ENCODE results near the gene ARMC8. TPM values are rescaled to one million over a fixed set of nuclear protein-coding genes. Genes with fewer than 3 reads are reported as not detected.

The ARMC8 gene
- polyA plus RNA-seq, 12 donors: 34.2 to 52.7 (median 44.5) TPM; not detected in 1

DNA sequence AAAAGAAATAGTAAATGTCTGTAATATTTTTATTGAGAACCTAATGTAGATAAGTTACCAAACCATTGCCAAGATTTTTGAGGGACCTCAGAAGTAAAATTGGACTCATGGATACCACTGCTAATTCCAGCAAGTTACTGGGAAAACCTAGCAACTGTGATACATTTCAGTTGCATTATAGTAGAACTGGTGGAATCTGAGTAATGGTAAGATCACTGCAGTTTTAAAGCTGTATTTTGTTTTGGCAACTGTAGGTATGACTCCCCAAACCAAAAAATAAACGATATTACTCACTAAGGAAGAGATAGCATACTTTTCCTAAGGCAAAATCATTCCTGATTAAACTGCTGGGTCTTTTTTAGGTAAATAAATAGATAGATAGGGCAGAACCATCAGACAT lies 54.0 kb downstream of the ARMC8 start:
- DNase-seq: no peak

- DNase-seq: no peak
Observed at GRCh38 chr3:138241676-138242075, 54.6 kb downstream of the ARMC8 start.

- DNase-seq: no peak
Observed at GRCh38 chr3:138242466-138242865, 55.4 kb downstream of the ARMC8 start.

- no peak for DNase-seq
Observed at GRCh38 chr3:138245026-138245425, 57.9 kb downstream of the ARMC8 start.

- DNase-seq: no peak
Observed at GRCh38 chr3:138249636-138250035, 62.5 kb downstream of the ARMC8 start.

GRCh38 chr3:138253609-138254008 lies 66.5 kb downstream of the ARMC8 start:
- DNase-seq: no peak

GRCh38 chr3:138254216-138254615 lies 67.1 kb downstream of the ARMC8 start:
- DNase-seq: no peak

DNA sequence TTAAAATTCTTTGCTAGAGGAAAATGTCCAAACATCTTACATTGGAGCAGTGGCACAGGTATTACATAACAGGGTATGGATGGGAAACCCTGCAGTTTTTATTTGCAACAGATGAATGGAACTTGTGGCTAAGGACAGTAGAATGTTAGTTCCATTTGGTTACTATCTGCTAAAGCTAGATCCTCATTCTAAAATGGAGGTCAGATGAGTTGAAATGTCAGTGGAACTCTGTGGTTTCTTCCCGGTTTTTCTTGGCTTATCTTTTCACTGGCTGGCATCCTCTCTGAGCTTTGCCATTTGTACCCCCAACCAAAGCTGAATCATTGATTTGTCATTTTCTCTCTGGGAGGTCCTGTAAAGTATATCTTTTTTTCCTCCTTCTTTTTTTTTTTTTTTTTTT lies 68.9 kb downstream of the ARMC8 start:
- no peak for DNase-seq

- DNase-seq: no peak
Observed at GRCh38 chr3:138257986-138258385, 70.9 kb downstream of the ARMC8 start.

- no peak for DNase-seq
Observed at GRCh38 chr3:138259126-138259525, 72.0 kb downstream of the ARMC8 start.

GRCh38 chr3:138260611-138261010 lies 73.5 kb downstream of the ARMC8 start:
- DNase-seq: no peak

GRCh38 chr3:138263104-138263503 lies 76.0 kb downstream of the ARMC8 start:
- no peak for DNase-seq

- DNase-seq: no peak
Observed at GRCh38 chr3:138265745-138266144, 78.6 kb downstream of the ARMC8 start.

DNA sequence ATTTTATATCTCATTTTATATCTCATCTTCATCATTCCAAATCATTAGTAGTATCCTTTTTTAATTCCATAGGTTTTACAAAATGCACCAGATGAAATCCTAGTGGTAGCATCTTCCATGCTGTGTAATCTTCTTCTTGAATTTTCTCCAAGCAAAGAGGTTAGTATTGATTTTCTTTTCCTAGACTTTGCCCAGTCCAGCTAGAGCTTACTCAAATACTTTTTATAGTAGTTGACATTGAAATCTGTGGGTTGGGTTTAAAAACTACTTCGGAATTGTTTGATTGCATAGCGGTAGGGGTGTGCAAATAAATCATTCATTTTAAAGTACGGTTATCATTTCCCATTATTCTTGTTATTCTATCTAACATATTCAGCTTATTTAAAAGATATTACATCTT lies 80.0 kb downstream of the ARMC8 start:
- DNase-seq: no peak

GRCh38 chr3:138270245-138270644 lies 83.1 kb downstream of the ARMC8 start:
- DNase-seq: no peak

- DNase-seq: no peak
Observed at GRCh38 chr3:138271189-138271794, 84.2 kb downstream of the ARMC8 start.

DNA sequence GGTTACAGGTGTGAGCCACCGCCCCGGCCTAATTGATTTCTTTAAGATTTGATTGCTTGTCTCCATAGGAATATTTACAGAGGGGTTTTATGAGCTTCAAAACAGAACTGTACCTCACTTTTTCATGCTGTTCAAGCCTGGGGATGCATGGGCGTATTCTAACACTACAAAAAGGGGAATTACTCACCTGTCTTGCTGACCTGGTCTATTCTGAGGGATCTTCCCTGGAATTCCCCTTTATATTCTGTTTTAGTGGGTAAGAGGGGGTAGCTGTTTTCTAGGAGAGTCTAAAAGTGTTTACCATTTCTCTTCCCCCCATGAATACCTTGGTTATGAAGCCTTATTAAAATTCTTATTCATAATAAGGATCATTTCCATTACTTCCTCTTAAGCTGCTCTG lies 94.5 kb downstream of the ARMC8 start:
- no peak for DNase-seq

DNA sequence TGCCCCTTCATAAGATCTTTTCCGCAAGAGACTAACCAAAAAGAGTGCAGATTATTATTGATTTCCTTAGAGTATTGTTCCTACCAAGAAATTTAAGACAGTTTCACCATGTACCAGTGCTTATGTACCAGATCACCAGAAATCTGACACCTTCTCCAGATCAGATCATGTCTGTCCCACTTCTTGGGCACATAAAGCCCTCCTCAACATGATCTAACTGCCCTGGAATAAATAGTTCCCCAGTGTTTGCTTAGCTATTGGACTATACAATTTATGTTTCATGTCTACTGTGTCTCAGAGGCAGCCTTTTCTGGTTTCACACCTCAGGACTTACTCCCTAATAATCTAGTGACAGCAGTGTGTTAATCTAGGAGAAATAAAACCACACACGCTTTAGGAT lies 95.7 kb downstream of the ARMC8 start:
- no peak for DNase-seq

DNA sequence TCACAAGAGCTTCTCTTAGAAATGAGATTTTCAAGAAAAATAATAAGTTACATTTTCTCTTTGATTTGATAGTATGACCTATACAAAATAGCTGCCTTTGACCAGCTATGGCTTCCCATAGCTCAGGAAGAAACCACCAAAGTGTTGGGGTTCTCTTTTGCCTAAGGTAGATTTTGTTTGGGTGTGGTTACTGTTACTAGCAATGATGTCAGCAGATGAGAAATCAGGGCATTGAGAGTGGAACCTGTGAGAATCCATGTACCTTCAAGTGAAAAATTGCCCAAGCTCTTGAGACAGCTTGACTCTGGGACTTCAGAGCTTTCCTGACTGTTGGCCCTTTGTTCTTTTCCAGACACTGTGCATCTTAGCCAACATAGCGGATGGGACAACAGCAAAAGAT lies 97.0 kb downstream of the ARMC8 start:
- no peak for DNase-seq

GRCh38 chr3:138284957-138285477 lies 97.9 kb downstream of the ARMC8 start:
- DNase-seq: no peak

DNA sequence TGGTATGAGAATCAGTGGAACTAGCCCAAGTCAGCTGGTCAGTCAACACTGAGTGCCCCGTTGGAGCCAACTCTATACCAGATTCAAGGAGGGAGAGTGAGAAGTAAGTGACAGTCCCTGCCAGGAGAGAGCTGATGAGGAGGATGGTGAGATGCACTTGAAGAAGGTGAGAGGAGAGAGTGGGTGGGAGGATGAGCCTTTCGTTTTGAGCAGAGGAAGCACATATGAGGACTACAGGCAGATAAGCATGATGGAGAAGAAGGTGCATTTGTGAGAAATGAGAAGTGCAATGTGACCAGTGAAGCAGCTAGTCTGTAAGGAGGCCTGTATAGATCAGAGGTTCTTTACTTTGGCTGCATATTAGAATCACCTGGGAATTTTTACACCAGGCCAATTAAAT lies 102.2 kb downstream of the ARMC8 start:
- no peak for DNase-seq

GRCh38 chr3:138289701-138290100 lies 102.6 kb downstream of the ARMC8 start:
- no peak for DNase-seq

DNA sequence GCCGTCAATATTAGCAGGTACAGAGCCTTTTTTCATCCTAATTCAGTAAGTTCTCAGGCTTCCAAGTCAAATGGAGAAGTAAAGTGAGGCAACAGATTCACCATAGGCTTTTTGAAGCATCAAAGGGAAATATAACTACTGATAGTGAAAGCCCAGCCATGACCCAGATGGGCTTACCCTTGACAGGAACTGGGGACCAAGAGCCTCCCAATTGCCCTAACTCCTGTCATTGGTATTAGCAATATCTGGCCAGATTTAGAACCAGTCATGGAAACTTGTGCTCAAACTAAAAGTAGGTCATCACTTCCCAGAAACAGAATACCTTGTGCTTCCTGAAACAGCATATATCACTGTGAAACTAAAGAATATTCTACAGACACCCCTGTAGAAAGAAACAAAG lies 109.5 kb downstream of the ARMC8 start:
- no peak for DNase-seq

DNA sequence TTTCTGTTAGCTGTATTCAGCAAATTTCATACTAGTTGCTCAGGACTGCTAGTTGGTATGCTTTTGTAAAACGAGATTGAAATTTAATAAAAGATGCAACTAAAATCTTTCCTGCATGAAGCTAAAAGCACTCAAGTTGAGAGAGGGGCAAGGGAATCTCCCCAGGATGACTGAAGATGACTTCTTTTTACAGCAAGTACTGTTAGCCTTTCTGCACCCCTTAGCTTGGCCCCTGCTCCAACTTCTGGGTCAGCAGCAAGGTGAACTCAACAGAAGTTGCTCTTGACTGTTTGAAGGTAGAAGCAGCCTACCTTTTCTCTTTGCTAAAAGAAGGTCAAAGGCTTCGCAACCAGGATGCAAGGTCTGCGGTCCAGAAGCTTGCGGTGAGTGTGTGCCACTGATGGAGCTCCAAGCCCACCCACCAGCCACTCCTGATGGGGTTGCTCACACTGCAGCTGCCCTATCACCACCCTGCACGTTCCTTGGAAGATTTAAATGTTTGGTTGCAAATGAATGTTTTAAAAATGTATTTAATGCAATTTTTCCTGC lies 110.0 kb downstream of the ARMC8 start:
- DNase-seq: no peak

Measured in muscle of arm (tissue), 12 donors.